Caco-2 (cell line): Measurements from ENCODE around the gene ARHGEF4. TPM values are rescaled to one million over a fixed set of nuclear protein-coding genes. Genes with fewer than 3 reads are reported as not detected.

ENCODE experiments used
- BruUV-seq: library from RNA; stranded (reverse); fragments of 400-500 nt; replicated peaks from 2 replicates; lab custom pipeline; 2021; lab: Mats Ljungman, UMichigan
- CTCF ChIA-PET: fragments of 300-600 bp; sonication (Branson Sonifier 250); formaldehyde crosslinking; loops from one replicate; lab custom pipeline; 2022; ENCODE audit warnings: antibody characterized with exemption; lab: Charles Lee
- POLR2A ChIA-PET: fragments of 300-600 bp; sonication (Branson Sonifier 250); formaldehyde crosslinking; loops from one replicate; lab custom pipeline; 2022; ENCODE audit warnings: antibody characterized with exemption; lab: Charles Lee
- DNase-seq, 2 experiments: peaks; one replicate each; pipeline versions ENCODE4 v3.0.0 to v3.0.0-alpha.2; 2020 to 2022
- H3K27me3 ChIP-seq: replicated peaks from 2 replicates; pipeline ENCODE4 v1.6.0; 2011; ENCODE audit warnings: low read length; ENCODE audit not compliant: control insufficient read depth, insufficient read depth
- H3K36me3 ChIP-seq: 2 replicates; pipeline ENCODE4 v1.5.1; 2011; ENCODE audit warnings: low read length; ENCODE audit not compliant: control insufficient read depth, insufficient read depth
- H3K4me1 ChIP-seq: fragments of 250-450 bp; sonication (Bioruptor Pico); 2 replicates; pipeline ENCODE4 v1.5.1; 2020; ENCODE audit warnings: mild to moderate bottlenecking
- H3K4me3 ChIP-seq: 2 replicates; pipeline ENCODE4 v1.5.1; 2011; ENCODE audit warnings: low read depth, mild to moderate bottlenecking, control low read depth, low read length
- H3K9me3 ChIP-seq: fragments of 250-450 bp; sonication (Bioruptor Pico); 2 replicates; pipeline ENCODE4 v1.5.1; 2020; ENCODE audit warnings: mild to moderate bottlenecking, moderate library complexity
- H3K27ac Mint-ChIP-seq: one replicate; pipeline ENCODE4 v1.8.0; 2022; ENCODE audit warnings: mixed read lengths; ENCODE audit not compliant: unreplicated experiment
- H3K27me3 Mint-ChIP-seq: one replicate; pipeline ENCODE4 v1.8.0; 2022; ENCODE audit warnings: mixed read lengths; ENCODE audit not compliant: insufficient read depth, unreplicated experiment
- H3K36me3 Mint-ChIP-seq: one replicate; pipeline ENCODE4 v1.8.0; 2022; ENCODE audit warnings: mild to moderate bottlenecking, mixed read lengths; ENCODE audit not compliant: insufficient read depth, unreplicated experiment
- H3K4me1 Mint-ChIP-seq: one replicate; pipeline ENCODE4 v1.8.0; 2022; ENCODE audit warnings: low read depth, mixed read lengths; ENCODE audit not compliant: unreplicated experiment
- H3K4me3 Mint-ChIP-seq: one replicate; pipeline ENCODE4 v1.8.0; 2022; ENCODE audit warnings: mild to moderate bottlenecking, moderate library complexity, mixed read lengths; ENCODE audit not compliant: unreplicated experiment
- H3K9me3 Mint-ChIP-seq: one replicate; pipeline ENCODE4 v1.8.0; 2022; ENCODE audit warnings: mixed read lengths; ENCODE audit not compliant: unreplicated experiment
- intact Hi-C: fragments of 100-400 bp; cut with micrococcal nuclease; formaldehyde crosslinking; loops from one replicate; pipeline ENCODE4 v1.10.0; 2022; ENCODE audit not compliant: unreplicated experiment
- total RNA-seq: library from RNA; stranded (reverse); gene quantifications from 2 replicates; pipeline ENCODE4 v1.2.3, GENCODE V29; 2022
- TF ChIP-seq, protein P1 (sequence below), 2 experiments: fragments of 200-600 bp in 1 of 2; IDR thresholded peaks; 1 replicate in 1 of 2; 2 replicates in 1 of 2; pipeline versions ENCODE4 v1.5.1 to v1.8.0; 2011 to 2022; ENCODE audit warnings: antibody characterized with exemption in 1 of 2, control low read depth in 1 of 2, inconsistent platforms in 1 of 2, low read depth in 1 of 2, low read length in 1 of 2, mild to moderate bottlenecking in 1 of 2, moderate library complexity in 1 of 2; ENCODE audit not compliant: insufficient read depth in 1 of 2, severe bottlenecking in 1 of 2, unreplicated experiment in 1 of 2

Gene ARHGEF4
- total RNA-seq, 1 experiment from 2014 or later, result 1.8 TPM

DNA sequence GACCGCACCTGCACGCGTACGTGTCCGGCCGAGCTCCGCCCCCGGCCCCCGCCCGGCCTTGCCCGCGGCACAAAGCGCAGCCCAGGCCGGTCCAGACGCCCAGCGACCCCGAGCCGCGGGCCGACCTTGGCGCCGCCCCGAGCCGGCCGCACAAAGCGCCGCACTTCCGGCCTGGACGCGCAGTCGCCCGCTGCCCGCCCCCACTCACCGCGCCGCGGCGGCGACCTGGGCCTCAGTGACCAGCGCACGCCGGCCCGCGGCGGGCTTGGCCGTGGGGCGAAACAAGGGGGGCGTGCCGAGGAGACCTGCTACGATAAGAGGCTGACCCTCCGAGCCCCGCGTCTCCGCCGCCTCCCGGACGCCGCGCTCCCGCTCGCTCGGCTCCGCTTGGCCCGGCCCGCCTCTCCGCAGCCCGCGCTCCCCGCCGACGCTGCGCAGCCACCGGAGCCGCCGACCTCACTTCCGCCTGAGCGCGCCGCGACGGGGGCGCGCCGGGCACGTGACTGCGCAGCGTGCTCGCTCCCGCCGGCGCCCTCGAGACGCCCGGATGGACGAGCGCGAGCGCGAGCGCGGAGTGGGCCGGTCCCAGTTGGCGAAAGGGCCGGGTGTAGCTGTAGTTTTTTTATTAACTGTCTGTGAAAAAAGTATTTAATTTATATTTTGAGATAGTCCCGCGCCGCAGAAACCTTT lies 256.4 kb downstream of the ARHGEF4 start, which contains the start of gene FAM168B:
FAM168B (minus strand) TSS at position 455 of the 690 bp plus-strand sequence. CDS start 10,814 bp downstream, outside the sequence.
- intact Hi-C loops, result loop anchor here (1.0 to 5.0 kb wide), 2 partner anchors 11 to 399 kb away; partner anchors contain the start of gene MZT2A
- peak; percentile 89 to 95 for DNase-seq
- Histone ChIP-seq H3K4me3 (peak within 1 kb of the TSS; percentile 51), H3K27me3 (no peaks in the 10 kb centered on the region), H3K36me3 (no peaks in the 10 kb centered on the region), H3K4me1 (peaks cover 16% of the 10 kb centered on the region), H3K9me3 (no peaks in the 10 kb centered on the region)
- Mint-ChIP-seq H3K4me3 (peak within 1 kb of the TSS; percentile 90), H3K36me3 (peaks cover 60% of the 10 kb centered on the region), H3K27ac (peak within 1 kb of the TSS; percentile 98), H3K4me1 (peaks cover 9% of the 10 kb centered on the region), H3K27me3 (no peaks in the 10 kb centered on the region), H3K9me3 (no peaks in the 10 kb centered on the region)
- CTCF ChIA-PET, result interaction anchor here (0.6 to 3.5 kb wide), 3 partner anchors 11 to 28 kb away, joined by 3 to 14 read pairs (median 3); partner anchors contain the start of gene PLEKHB2
- TF ChIP-seq, protein P1, sequence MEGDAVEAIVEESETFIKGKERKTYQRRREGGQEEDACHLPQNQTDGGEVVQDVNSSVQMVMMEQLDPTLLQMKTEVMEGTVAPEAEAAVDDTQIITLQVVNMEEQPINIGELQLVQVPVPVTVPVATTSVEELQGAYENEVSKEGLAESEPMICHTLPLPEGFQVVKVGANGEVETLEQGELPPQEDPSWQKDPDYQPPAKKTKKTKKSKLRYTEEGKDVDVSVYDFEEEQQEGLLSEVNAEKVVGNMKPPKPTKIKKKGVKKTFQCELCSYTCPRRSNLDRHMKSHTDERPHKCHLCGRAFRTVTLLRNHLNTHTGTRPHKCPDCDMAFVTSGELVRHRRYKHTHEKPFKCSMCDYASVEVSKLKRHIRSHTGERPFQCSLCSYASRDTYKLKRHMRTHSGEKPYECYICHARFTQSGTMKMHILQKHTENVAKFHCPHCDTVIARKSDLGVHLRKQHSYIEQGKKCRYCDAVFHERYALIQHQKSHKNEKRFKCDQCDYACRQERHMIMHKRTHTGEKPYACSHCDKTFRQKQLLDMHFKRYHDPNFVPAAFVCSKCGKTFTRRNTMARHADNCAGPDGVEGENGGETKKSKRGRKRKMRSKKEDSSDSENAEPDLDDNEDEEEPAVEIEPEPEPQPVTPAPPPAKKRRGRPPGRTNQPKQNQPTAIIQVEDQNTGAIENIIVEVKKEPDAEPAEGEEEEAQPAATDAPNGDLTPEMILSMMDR (IDR thresholded peaks at IDR 0.05; ENCODE audit: insufficient read depth in 1 of 2, low read depth in 1 of 2, low read length in 1 of 2, severe bottlenecking in 1 of 2, unreplicated experiment in 1 of 2), result no peak
- POLR2A ChIA-PET, result interaction anchor here (0.6 to 1.9 kb wide), 7 partner anchors 10 to 410 kb away, joined by 3 to 18 read pairs (median 4); partner anchors contain the start of gene PLEKHB2
- no TSS peak for BruUV-seq

DNA sequence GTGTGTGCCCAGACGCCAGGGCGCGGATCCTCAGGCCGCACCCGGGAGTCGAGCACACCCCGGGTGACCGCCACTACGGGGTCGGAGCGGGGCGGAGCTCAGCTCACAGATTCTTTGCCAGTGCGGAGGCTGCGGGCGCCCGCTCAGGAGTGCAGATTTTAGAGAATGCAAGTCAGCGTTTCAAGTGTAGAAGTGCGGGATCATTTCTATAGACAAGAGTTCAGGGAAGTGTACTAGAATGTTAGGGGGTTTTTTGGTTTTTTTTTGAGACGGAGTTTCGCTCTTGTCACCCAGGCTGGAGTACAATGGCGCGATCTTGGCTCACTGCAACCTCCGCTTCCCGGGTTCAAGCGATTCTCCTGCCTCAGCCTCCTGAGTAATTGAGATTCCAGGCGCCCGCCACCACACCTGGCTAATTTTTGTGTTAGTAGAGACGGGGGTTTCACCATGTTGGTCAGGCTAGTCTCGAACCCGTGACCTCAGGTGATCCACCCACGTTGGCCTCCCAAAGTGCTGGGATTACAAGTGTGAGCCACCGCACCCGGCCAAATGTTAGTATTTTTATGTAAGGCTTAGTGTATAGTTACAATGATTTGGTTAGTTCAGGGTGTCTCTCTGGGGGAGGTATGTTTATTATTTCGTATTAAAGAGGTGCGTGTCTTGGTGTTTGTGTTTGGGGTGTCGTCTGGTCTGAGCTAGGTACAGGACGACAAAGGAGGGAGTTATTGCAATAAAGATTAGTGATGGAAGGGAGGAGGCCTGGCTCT lies 257.2 kb downstream of the ARHGEF4 start:
- Mint-ChIP-seq H3K27me3 (no peaks in the 10 kb centered on the region), H3K27ac (peak overlapping the region; percentile 98), H3K4me3 (peak overlapping the region; percentile 90), H3K4me1 (peaks cover 9% of the 10 kb centered on the region), H3K9me3 (no peaks in the 10 kb centered on the region), H3K36me3 (peaks cover 53% of the 10 kb centered on the region)
- H3K27me3 ChIP-seq, result no peaks in the 10 kb centered on the region
- intact Hi-C loops, result loop anchor here (1.0 to 5.0 kb wide), 2 partner anchors 10 to 398 kb away; partner anchors contain the start of gene MZT2A
- DNase-seq, result peak in 1 of 2 experiments; percentile 74
- TF ChIP-seq, protein P1 (IDR thresholded peaks at IDR 0.05; ENCODE audit: insufficient read depth in 1 of 2, low read depth in 1 of 2, low read length in 1 of 2, severe bottlenecking in 1 of 2, unreplicated experiment in 1 of 2), result no peak
- ChIA-PET CTCF (interaction anchor here (0.6 to 3.5 kb wide), 3 partner anchors 10 to 27 kb away, joined by 3 to 14 read pairs (median 3); partner anchors contain the start of gene PLEKHB2), POLR2A (interaction anchor here (0.6 to 1.9 kb wide), 5 partner anchors 9 to 311 kb away, joined by 3 to 18 read pairs (median 3); partner anchors contain the start of gene PLEKHB2)
- H3K36me3 ChIP-seq, result no peaks in the 10 kb centered on the region
- TSS peak; percentile 89 for BruUV-seq
- H3K4me3 ChIP-seq, result peak overlapping the region; percentile 51
- no peaks in the 10 kb centered on the region for H3K9me3 ChIP-seq
- H3K4me1 ChIP-seq, result peaks cover 16% of the 10 kb centered on the region
